ENCODE data around the gene KANK2. TPM values are rescaled to one million over a fixed set of nuclear protein-coding genes. Genes with fewer than 3 reads are reported as not detected.

The KANK2 gene
- total RNA-seq, 1 experiment from 2014 or later: 17.6 TPM

GRCh38 chr19:11198769-11199424 is 1.6 kb upstream of the KANK2 start:
- DNase-seq: no peak
- Histone ChIP-seq H3K27me3 (replicated peaks; ENCODE audit: control insufficient read depth, insufficient read depth, low read length) (no peaks in the 10 kb centered on the region), H3K9me3 (no peaks in the 10 kb centered on the region), H3K4me1 (no peaks in the 10 kb centered on the region), H3K4me3 (ENCODE audit: low read depth, low read length) (no peak overlapping the region), H3K36me3 (ENCODE audit: control insufficient read depth, insufficient read depth, low read length) (no peaks in the 10 kb centered on the region; the same call in 1 of the 2 replicates)
- ChIA-PET POLR2A (interaction anchor here (1.5 kb wide), 1 partner anchor 147 kb away, joined by 3 read pairs; the partner anchor contains the start of genes CCDC159 and TMEM205), CTCF (no interaction called here)
- intact Hi-C loops (cut with micrococcal nuclease; ENCODE audit: unreplicated experiment): no loop called here
- BruUV-seq (replicated peaks): no TSS peak
- Mint-ChIP-seq H3K36me3 (ENCODE audit: insufficient read depth, unreplicated experiment) (peaks cover 31% of the 10 kb centered on the region), H3K27ac (ENCODE audit: unreplicated experiment) (no peak overlapping the region), H3K4me1 (ENCODE audit: low read depth, unreplicated experiment) (no peaks in the 10 kb centered on the region), H3K27me3 (ENCODE audit: insufficient read depth, unreplicated experiment) (no peaks in the 10 kb centered on the region), H3K9me3 (ENCODE audit: unreplicated experiment) (no peaks in the 10 kb centered on the region), H3K4me3 (ENCODE audit: unreplicated experiment) (no peak overlapping the region)
- TF ChIP-seq CTCF (IDR thresholded peaks at IDR 0.05; ENCODE audit: insufficient read depth in 1 of 2, low read depth in 1 of 2, low read length in 1 of 2, severe bottlenecking in 1 of 2, unreplicated experiment in 1 of 2): no peak

- BruUV-seq (replicated peaks): no TSS peak
- Mint-ChIP-seq H3K27me3 (ENCODE audit: insufficient read depth, unreplicated experiment) (no peaks in the 10 kb centered on the region), H3K27ac (ENCODE audit: unreplicated experiment) (no peak overlapping the region), H3K4me1 (ENCODE audit: low read depth, unreplicated experiment) (no peaks in the 10 kb centered on the region), H3K9me3 (ENCODE audit: unreplicated experiment) (no peaks in the 10 kb centered on the region), H3K36me3 (ENCODE audit: insufficient read depth, unreplicated experiment) (peaks cover 24% of the 10 kb centered on the region), H3K4me3 (ENCODE audit: unreplicated experiment) (peak overlapping the region; percentile 88)
- ChIA-PET CTCF (interaction anchor here (0.6 kb wide), 1 partner anchor 64 kb away, joined by 4 read pairs; the partner anchor contains the start of gene DOCK6), POLR2A (interaction anchor here (0.6 to 1.5 kb wide), 4 partner anchors 52 to 371 kb away, joined by 3 to 6 read pairs (median 4); partner anchors contain the start of genes CCDC159 and TMEM205)
- intact Hi-C loops (cut with micrococcal nuclease; ENCODE audit: unreplicated experiment): no loop called here
- DNase-seq: no peak
- Histone ChIP-seq H3K4me3 (ENCODE audit: low read depth, low read length) (peak overlapping the region; percentile 88), H3K9me3 (no peaks in the 10 kb centered on the region), H3K27me3 (replicated peaks; ENCODE audit: control insufficient read depth, insufficient read depth, low read length) (no peaks in the 10 kb centered on the region), H3K36me3 (ENCODE audit: control insufficient read depth, insufficient read depth, low read length) (no peaks in the 10 kb centered on the region; the same call in 1 of the 2 replicates), H3K4me1 (no peaks in the 10 kb centered on the region)
- no peak for TF ChIP-seq CTCF (IDR thresholded peaks at IDR 0.05; ENCODE audit: insufficient read depth in 1 of 2, low read depth in 1 of 2, low read length in 1 of 2, severe bottlenecking in 1 of 2, unreplicated experiment in 1 of 2)
These were observed 810 bp upstream of the KANK2 start for GRCh38 chr19:11198175-11198534.

- H3K4me3 ChIP-seq (ENCODE audit: low read depth, low read length): peak overlapping the region; percentile 88
- intact Hi-C loops (cut with micrococcal nuclease; ENCODE audit: unreplicated experiment): no loop called here
- TF ChIP-seq CTCF (IDR thresholded peaks at IDR 0.05; ENCODE audit: insufficient read depth in 1 of 2, low read depth in 1 of 2, low read length in 1 of 2, severe bottlenecking in 1 of 2, unreplicated experiment in 1 of 2): no peak
- H3K27ac Mint-ChIP-seq (ENCODE audit: unreplicated experiment): peak overlapping the region; percentile 55
- ChIA-PET POLR2A (no interaction called here), CTCF (interaction anchor here (0.5 kb wide), 1 partner anchor 186 kb away, joined by 7 read pairs; no protein-coding TSS in a partner anchor)
- peak overlapping the region; percentile 88 for H3K4me3 Mint-ChIP-seq (ENCODE audit: unreplicated experiment)
- H3K9me3 ChIP-seq: no peaks in the 10 kb centered on the region
- H3K9me3 Mint-ChIP-seq (ENCODE audit: unreplicated experiment): no peaks in the 10 kb centered on the region
- H3K36me3 Mint-ChIP-seq (ENCODE audit: insufficient read depth, unreplicated experiment): peaks cover 30% of the 10 kb centered on the region
- peak in 1 of 2 experiments; percentile 39 for DNase-seq
- BruUV-seq (replicated peaks): TSS peak; percentile 28
- H3K27me3 ChIP-seq (replicated peaks; ENCODE audit: control insufficient read depth, insufficient read depth, low read length): no peaks in the 10 kb centered on the region
- no peaks in the 10 kb centered on the region for H3K36me3 ChIP-seq (ENCODE audit: control insufficient read depth, insufficient read depth, low read length)
- no peaks in the 10 kb centered on the region for H3K27me3 Mint-ChIP-seq (ENCODE audit: insufficient read depth, unreplicated experiment)
- H3K4me1 Mint-ChIP-seq (ENCODE audit: low read depth, unreplicated experiment): no peaks in the 10 kb centered on the region
- no peaks in the 10 kb centered on the region for H3K4me1 ChIP-seq
These were observed 698 bp downstream of the KANK2 start for GRCh38 chr19:11196406-11197287.
